Gastroesophageal sphincter (tissue), 4 donors: ENCODE results near the gene PAXX. TPM values are rescaled to one million over a fixed set of nuclear protein-coding genes. Genes with fewer than 3 reads are reported as not detected.

Source experiments
- ATAC-seq: fragments of 150-250 bp; one replicate; pipeline ENCODE4 v1.9.1; 2016; ENCODE audit warnings: mild to moderate bottlenecking, moderate library complexity
- H3K27ac ChIP-seq, 4 donors: fragments of 200-600 bp; sonication (generic) in 3 of 4; 1 replicate in 3 of 4; 2 replicates in 1 of 4; pipeline ENCODE4 v1.5.1; 2016 to 2019
- H3K27me3 ChIP-seq: fragments of 200-600 bp; sonication (generic); one replicate; pipeline ENCODE4 v1.5.1; 2019
- H3K36me3 ChIP-seq, 2 donors: fragments of 200-600 bp; sonication (generic); one replicate each; pipeline ENCODE4 v1.5.1; 2019; ENCODE audit warnings: control low read depth in 1 of 2
- H3K4me1 ChIP-seq, 3 donors: fragments of 200-600 bp; sonication (generic); 1 replicate in 2 of 3; 2 replicates in 1 of 3; pipeline ENCODE4 v1.5.1; 2016 to 2019; ENCODE audit warnings: control low read depth in 2 of 3
- H3K4me3 ChIP-seq, 2 donors: fragments of 200-600 bp; sonication (generic); one replicate each; pipeline ENCODE4 v1.5.1; 2019; ENCODE audit warnings: mild to moderate bottlenecking in 1 of 2, moderate library complexity in 1 of 2
- H3K9me3 ChIP-seq, 3 donors: fragments of 200-600 bp; sonication (generic); one replicate each; pipeline ENCODE4 v1.5.1; 2017 to 2019; ENCODE audit warnings: control low read depth in 2 of 3
- CTCF ChIP-seq, 4 experiments: fragments of 200-600 bp in 2 of 4; fragments of 450-650 bp in 2 of 4; sonication (generic) in 1 of 4; IDR thresholded peaks; one replicate each; pipeline ENCODE4 v1.5.1; 2017 to 2019; ENCODE audit warnings: antibody characterized with exemption in 4 of 4, mild to moderate bottlenecking in 2 of 4, moderate library complexity in 2 of 4
- EP300 ChIP-seq: sonication (generic); formaldehyde crosslinking; IDR thresholded peaks from one replicate; pipeline ENCODE4 v1.6.1; 2017; ENCODE audit warnings: antibody characterized with exemption, mild to moderate bottlenecking
- POLR2A ChIP-seq, 2 donors: fragments of 450-650 bp; IDR thresholded peaks; one replicate each; pipeline ENCODE4 v1.6.1; 2017; ENCODE audit warnings: antibody characterized with exemption in 2 of 2, mild to moderate bottlenecking in 2 of 2, moderate library complexity in 1 of 2
- POLR2AphosphoS5 ChIP-seq: sonication (generic); formaldehyde crosslinking; IDR thresholded peaks from one replicate; pipeline ENCODE4 v1.6.1; 2017; ENCODE audit warnings: antibody characterized with exemption
- WGBS, 2 donors: methylation state at CpG; one replicate each; pipeline ENCODE4 v1.1.5; 2018; ENCODE audit warnings: low coverage in 1 of 2; 5-methylcytosine and 5-hydroxymethylcytosine counted together
- total RNA-seq, 4 donors: library from RNA; depleted of rRNA; stranded (reverse); fragments of >200 nt; gene quantifications; one replicate each; pipeline ENCODE4 v1.1.0, GENCODE V29; 2016

PAXX gene
- total RNA-seq, 4 donors from 2014 or later: 24.2 to 42.6 (median 36.1) TPM

DNA sequence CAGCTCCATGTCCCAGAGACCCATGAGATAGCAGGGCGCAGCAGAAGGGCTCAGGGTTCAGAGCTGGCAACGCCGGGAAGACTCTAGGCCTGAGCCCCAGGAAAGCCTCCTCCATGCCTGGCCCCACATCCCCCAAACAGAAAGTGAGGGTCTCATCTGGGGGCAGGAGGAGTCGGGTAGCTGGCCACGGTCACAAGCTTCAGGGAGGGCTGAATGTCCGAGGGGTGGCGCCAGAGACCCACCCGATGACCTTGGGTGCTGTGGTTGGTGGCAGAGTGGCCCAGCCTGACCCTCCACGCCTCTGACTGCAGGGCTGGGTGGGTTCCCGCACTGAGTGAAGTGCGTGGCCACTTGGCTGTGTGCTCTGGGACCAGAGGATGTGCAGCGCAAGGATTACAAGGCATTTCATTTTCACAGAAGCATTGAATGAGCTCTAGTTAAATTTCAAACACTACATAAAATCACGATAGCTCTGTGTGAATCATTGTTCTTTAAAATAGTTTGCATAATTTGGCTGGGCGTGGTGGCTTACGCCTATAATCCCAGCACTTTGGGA, 44.2 kb upstream of the PAXX start:
- H3K4me1 ChIP-seq: peaks cover 0 to 47% (median 20%) of the 10 kb centered on the region in 3 donors
- no peak for ATAC-seq
- H3K9me3 ChIP-seq: no peaks in the 10 kb centered on the region

GRCh38 chr9:136949239-136949816, 42.9 kb upstream of the PAXX start:
- Histone ChIP-seq H3K27ac (peak overlapping the region; percentile 37 to 91 (median 91)), H3K4me1 (peaks cover 0 to 38% (median 12%) of the 10 kb centered on the region in 3 donors), H3K9me3 (no peaks in the 10 kb centered on the region), H3K36me3 (no peaks in the 10 kb centered on the region), H3K4me3 (peak overlapping the region; percentile 45 to 77), H3K27me3 (no peaks in the 10 kb centered on the region)
- 0% methylated on average over 2 of the region's 22 CpGs; no CpG with 5 or more reads in 1 of the 2 donors for WGBS, 2 donors
- ATAC-seq: no peak
- TF ChIP-seq POLR2AphosphoS5 (no peak), EP300 (no peak)

More for the DNA sequence above, 44.2 kb upstream of the PAXX start:
- H3K27me3 ChIP-seq: no peaks in the 10 kb centered on the region
- H3K36me3 ChIP-seq: peaks cover 0 to 3% of the 10 kb centered on the region in 2 donors
- no peak overlapping the region for H3K4me3 ChIP-seq
- peak overlapping the region in 1 of 4 donors; percentile 29 for H3K27ac ChIP-seq
- WGBS, 2 donors: 45 to 54% methylated on average over 4 of the region's 15 CpGs
- TF ChIP-seq CTCF (IDR thresholded peaks at IDR 0.05) (peak in 2 of 4 experiments; percentile 23 to 50), POLR2AphosphoS5 (no peak), POLR2A (IDR thresholded peaks at IDR 0.05) (no peak), EP300 (no peak)

- ATAC-seq: peak; percentile 92
- H3K4me1 ChIP-seq: peaks cover 0 to 34% (median 9%) of the 10 kb centered on the region in 3 donors
- TF ChIP-seq CTCF (IDR thresholded peaks at IDR 0.05) (peak in 3 of 4 experiments; percentile 27 to 35 (median 34)), EP300 (no peak), POLR2A (IDR thresholded peaks at IDR 0.05) (peak; percentile 56 to 72), POLR2AphosphoS5 (no peak)
- no peaks in the 10 kb centered on the region for H3K9me3 ChIP-seq
- H3K27me3 ChIP-seq: no peaks in the 10 kb centered on the region
- H3K27ac ChIP-seq: peak overlapping the region; percentile 37 to 91 (median 91)
- peak overlapping the region; percentile 45 to 77 for H3K4me3 ChIP-seq
- H3K36me3 ChIP-seq: no peaks in the 10 kb centered on the region
- WGBS, 2 donors: no CpG with 5 or more reads among the region's 63 CpGs
Measured at GRCh38 chr9:136949817-136950655, 42.2 kb upstream of the PAXX start.

DNA sequence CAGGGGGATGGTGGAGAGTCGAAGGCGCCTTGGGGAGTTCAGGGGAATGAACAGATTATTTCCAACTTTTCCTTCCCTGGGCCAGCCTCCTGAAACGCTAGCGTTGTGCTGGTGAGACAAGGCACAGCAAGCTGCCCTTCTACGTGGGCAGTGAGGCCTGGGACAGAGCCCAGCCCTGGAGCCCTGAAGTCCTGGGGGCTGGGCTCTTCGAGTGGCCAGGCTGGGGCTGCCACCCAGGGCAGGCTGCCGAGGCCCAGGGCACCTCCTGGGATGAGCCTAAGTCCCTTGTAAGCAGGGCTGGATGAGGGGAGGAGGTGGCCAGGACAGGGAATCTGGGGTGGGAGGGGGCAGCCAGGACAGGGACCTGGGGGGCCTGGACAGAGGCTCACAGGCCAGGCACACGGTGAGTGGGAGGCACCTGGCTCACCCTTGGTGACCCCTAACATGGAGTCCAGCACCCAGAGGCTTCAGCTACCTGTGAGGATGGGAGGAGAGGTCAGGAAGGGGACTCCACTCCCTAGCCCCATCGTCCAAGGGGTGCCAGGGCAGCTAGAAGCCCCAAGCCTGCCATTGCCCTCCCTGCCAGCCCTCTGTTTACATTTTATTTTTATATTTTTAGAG, 41.5 kb upstream of the PAXX start:
- TF ChIP-seq CTCF (IDR thresholded peaks at IDR 0.05) (no peak), POLR2A (IDR thresholded peaks at IDR 0.05) (no peak), POLR2AphosphoS5 (no peak), EP300 (no peak)
- no peaks in the 10 kb centered on the region for H3K9me3 ChIP-seq
- H3K4me1 ChIP-seq: peaks cover 0 to 32% (median 8%) of the 10 kb centered on the region in 3 donors
- peak overlapping the region; percentile 37 to 91 (median 91) for H3K27ac ChIP-seq
- ATAC-seq: no peak
- no peaks in the 10 kb centered on the region for H3K27me3 ChIP-seq
- H3K4me3 ChIP-seq: peak overlapping the region; percentile 45 to 77
- WGBS, 2 donors: 60% methylated on average over 1 of the region's 9 CpGs; no CpG with 5 or more reads in 1 of the 2 donors
- no peaks in the 10 kb centered on the region for H3K36me3 ChIP-seq
